GM10248 (cell line): Measurements from ENCODE around the gene MEF2C.

Source experiments
- CTCF ChIA-PET: fragments of 300-600 bp; sonication (Branson Sonifier 250); formaldehyde crosslinking; extraction: SDS; loops from one replicate; lab custom pipeline; 2021; ENCODE audit warnings: antibody characterized with exemption; lab: Yijun Ruan, JAX
- POLR2A ChIA-PET: fragments of 350-650 bp; sonication (Branson Sonifier 250); formaldehyde crosslinking; extraction: SDS; loops from one replicate; lab custom pipeline; 2020; ENCODE audit warnings: antibody characterized with exemption; lab: Yijun Ruan, JAX
- DNase-seq: peaks from one replicate; pipeline ENCODE4 v3.0.0; 2012; ENCODE audit errors: extremely low spot score
- TF ChIP-seq, protein P1 (sequence below): IDR thresholded peaks from 2 replicates; pipeline ENCODE4 v1.5.1; 2012; ENCODE audit warnings: mild to moderate bottlenecking, low read depth; ENCODE audit errors: extremely low read depth, missing control alignments, control extremely low read depth

MEF2C gene

DNA sequence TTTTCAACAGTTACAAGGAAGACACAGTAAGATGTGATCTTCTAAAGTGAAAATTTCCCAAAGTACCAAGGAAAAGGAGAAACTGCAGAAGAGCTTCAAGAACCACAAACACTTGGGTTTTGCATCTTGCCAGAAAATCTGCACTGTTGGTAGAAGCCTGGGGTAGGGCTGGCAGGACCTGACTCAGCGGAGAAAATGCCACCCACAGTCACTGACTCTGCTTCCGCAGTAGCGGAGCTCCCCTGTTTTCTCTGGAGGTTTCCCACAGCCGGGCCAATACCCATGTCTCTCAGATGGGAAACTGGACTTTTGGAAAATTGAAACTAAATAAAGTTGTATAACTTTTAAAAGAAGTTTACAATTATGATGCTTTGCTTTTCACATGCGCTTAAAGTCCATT, 104.2 kb downstream of the MEF2C start:
- TF ChIP-seq, protein P1, sequence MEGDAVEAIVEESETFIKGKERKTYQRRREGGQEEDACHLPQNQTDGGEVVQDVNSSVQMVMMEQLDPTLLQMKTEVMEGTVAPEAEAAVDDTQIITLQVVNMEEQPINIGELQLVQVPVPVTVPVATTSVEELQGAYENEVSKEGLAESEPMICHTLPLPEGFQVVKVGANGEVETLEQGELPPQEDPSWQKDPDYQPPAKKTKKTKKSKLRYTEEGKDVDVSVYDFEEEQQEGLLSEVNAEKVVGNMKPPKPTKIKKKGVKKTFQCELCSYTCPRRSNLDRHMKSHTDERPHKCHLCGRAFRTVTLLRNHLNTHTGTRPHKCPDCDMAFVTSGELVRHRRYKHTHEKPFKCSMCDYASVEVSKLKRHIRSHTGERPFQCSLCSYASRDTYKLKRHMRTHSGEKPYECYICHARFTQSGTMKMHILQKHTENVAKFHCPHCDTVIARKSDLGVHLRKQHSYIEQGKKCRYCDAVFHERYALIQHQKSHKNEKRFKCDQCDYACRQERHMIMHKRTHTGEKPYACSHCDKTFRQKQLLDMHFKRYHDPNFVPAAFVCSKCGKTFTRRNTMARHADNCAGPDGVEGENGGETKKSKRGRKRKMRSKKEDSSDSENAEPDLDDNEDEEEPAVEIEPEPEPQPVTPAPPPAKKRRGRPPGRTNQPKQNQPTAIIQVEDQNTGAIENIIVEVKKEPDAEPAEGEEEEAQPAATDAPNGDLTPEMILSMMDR, result no peak
- no peak for DNase-seq
- ChIA-PET POLR2A (no interaction called here), CTCF (no interaction called here)

DNA sequence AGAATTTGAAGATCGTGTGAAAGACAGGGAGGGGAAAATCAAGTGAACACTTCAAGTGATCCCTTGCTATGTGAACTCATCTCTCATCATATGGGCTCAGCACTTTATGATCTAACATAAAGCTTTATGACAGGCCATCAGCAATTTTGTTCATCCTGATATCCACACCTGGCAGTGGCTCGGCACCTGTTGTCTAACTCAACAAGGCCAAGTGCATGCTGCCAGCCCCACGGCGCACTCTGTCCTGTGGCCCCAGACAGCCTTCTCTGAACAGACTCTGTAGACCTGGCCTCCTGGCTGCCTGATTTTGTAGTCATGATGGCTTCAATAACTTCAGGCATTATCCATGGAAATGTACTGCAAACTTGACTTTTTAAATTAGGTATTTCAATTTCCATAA, 106.3 kb downstream of the MEF2C start:
- no peak for DNase-seq
- TF ChIP-seq, protein P1, result no peak
- CTCF ChIA-PET, result interaction anchor here (1.0 to 1.8 kb wide), 3 partner anchors 11 to 47 kb away, joined by 3 to 9 read pairs (median 4); no protein-coding TSS in a partner anchor
- POLR2A ChIA-PET, result no interaction called here

DNA sequence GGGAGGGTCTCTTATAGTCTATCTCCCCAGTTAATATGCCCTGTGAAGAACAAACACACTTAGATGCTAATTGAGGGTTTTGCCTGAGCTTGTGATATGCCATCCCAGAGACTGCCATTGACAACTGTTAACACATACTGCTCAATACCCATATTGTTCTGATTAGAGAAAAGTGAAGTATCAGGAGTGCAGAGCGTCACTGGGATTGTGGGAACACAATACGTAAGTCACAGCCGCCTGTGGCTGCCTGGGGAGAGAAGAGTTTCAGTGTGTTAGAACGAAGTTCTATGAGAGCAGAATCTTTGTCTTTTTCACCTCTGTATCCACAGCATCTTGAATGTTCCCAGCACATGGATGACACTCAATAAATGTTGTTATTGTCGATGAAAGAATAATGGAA, 110.2 kb downstream of the MEF2C start:
- DNase-seq, result no peak
- POLR2A ChIA-PET, result no interaction called here
- TF ChIP-seq, protein P1, result no peak
- CTCF ChIA-PET, result no interaction called here

DNA sequence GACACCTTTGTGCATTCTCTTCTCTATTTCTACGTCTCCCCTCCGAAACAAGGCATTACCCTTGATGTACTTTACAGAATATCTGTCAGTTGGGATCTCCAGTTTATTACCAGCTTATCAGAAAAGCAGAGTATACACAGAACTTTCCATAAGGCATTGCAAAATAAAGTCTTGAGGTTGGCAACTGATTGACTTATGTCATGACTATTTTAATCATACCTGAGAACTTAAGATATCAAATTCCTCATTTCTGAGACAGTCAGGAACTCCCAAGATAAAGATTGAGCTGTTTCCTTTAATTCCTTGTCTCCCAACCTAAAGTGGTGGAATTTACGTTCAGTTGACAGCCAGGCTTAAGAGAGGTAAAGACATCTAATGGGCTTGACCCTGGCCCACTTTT, 110.9 kb downstream of the MEF2C start:
- no peak for DNase-seq
- POLR2A ChIA-PET, result no interaction called here
- TF ChIP-seq, protein P1, result no peak
- CTCF ChIA-PET, result interaction anchor here (1.2 to 1.3 kb wide), 2 partner anchors 10 to 30 kb away, joined by 3 to 4 read pairs; no protein-coding TSS in a partner anchor

DNA sequence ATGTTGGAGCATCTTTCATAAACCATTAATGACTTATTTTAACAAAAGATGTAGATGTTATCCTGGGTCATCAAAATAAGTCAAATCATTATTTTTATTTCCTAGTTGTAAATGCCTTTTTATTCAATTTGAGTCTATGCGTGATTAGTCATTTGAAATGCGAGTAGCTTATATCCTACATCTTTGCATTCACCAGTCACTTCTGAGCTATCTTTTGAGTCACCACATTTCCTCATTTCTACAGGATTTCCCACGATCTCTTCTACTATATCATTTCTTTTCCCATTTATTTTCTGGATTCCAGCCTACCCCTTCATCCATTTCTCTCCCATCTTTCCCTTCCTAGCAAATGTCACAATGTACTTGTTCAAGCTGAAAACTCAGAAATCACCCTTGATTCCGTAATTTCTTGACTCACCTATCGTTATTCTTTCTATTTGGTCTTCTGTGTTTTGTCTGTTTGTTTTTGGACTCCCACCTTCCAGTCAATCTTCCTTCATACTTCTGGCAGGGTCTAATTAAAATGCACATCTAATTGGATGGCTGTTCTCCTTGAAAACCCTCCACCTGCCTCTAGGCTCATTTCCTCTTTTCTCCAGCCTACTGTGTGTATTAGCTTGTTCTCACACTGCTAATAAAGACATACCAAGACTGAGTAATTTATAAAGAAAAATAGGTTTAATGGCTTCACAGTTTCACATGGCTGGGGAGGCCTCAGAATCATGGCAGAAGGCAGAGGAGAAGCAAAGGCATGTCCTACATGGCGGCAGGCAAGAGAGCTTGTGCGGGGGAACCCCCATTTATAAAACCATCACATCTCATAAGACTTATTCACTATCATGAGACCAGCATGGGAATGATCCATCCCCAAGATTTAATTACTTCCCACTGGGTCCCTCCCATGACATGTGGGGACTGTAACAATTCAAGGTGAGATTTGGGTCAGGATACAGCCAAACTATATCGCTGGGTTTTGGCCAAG, 112.4 kb downstream of the MEF2C start:
- POLR2A ChIA-PET, result no interaction called here
- CTCF ChIA-PET, result interaction anchor here (0.6 to 2.5 kb wide), 5 partner anchors 9 to 42 kb away, joined by 3 to 10 read pairs (median 3); no protein-coding TSS in a partner anchor

DNA sequence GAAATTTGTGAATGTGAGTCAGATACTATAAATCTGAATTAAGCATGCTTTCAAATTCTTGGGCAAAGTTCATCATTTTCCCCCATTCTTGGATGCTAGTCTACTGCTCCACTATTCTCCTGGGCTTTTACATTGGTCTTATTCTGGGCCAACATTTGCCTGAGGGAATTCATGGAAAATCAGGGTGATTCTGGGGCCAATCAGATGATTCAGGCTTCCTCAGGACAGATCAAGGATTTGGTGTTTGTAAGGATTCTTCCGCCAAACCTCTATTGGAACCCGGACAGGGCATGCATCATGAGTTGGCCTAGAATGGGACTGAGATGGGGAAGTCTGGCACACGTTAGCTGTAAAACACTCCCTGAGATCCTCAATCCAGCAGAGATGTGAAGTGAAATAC, 113.8 kb downstream of the MEF2C start:
- TF ChIP-seq, protein P1, result no peak
- CTCF ChIA-PET, result interaction anchor here (1.2 to 2.5 kb wide), 3 partner anchors 9 to 69 kb away, joined by 3 to 10 read pairs (median 3); no protein-coding TSS in a partner anchor
- POLR2A ChIA-PET, result no interaction called here
- no peak for DNase-seq

More for the DNA sequence above, 112.4 kb downstream of the MEF2C start:
- DNase-seq, result no peak
- TF ChIP-seq, protein P1, result no peak
